SK-N-SH (cell line): ENCODE results near the gene IRGC. TPM values are rescaled to one million over a fixed set of nuclear protein-coding genes. Genes with fewer than 3 reads are reported as not detected.

Experiments
- CTCF ChIA-PET: fragments of 300-600, 350-600 bp; formaldehyde crosslinking; extraction: SDS; loops from one replicate; lab custom pipeline; 2021; lab: Yijun Ruan, JAX
- POLR2A ChIA-PET: fragments of 350-600 bp; sonication (Branson Sonifier 250); formaldehyde crosslinking; extraction: SDS; loops from one replicate; lab custom pipeline; 2020; ENCODE audit warnings: antibody characterized with exemption, inconsistent platforms; lab: Yijun Ruan, JAX
- DNase-seq: peaks from one replicate; pipeline ENCODE4 v3.0.0; 2012
- H2AFZ ChIP-seq: fragments of 200-600 bp; sonication (generic); 2 replicates; pipeline ENCODE4 v1.8.1; 2016; ENCODE audit warnings: antibody characterized with exemption, mild to moderate bottlenecking, low read depth
- H3F3A ChIP-seq: fragments of 200-600 bp; sonication (generic); replicated peaks from 2 replicates; pipeline ENCODE3; 2016; ENCODE audit warnings: antibody characterized with exemption, mild to moderate bottlenecking; ENCODE audit not compliant: insufficient read depth
- H3K27ac ChIP-seq, 2 experiments: fragments of 200-500 bp in 1 of 2; fragments of 200-600 bp in 1 of 2; sonication (Bioruptor generic) in 1 of 2; sonication (generic), shearing (Covaris generic) in 1 of 2; 2 replicates each; pipeline versions ENCODE4 v1.5.1 to v1.6.1; 2014 to 2016; ENCODE audit warnings: low read depth in 2 of 2, inconsistent platforms in 1 of 2, low read length in 1 of 2, mild to moderate bottlenecking in 1 of 2, mixed read lengths in 1 of 2
- H3K27me3 ChIP-seq: fragments of 200-600 bp; sonication (generic), shearing (Covaris generic); 2 replicates; pipeline ENCODE4 v1.6.1; 2016; ENCODE audit warnings: mixed run types; ENCODE audit not compliant: insufficient read depth
- H3K36me3 ChIP-seq, 2 experiments: fragments of 200-500 bp in 1 of 2; fragments of 200-600 bp in 1 of 2; sonication (Bioruptor generic) in 1 of 2; sonication (generic) in 1 of 2; replicated peaks in 1 of 2; 2 replicates each; pipeline versions ENCODE3 to v1.5.1; 2014 to 2016; ENCODE audit warnings: low read length in 1 of 2, mild to moderate bottlenecking in 1 of 2; ENCODE audit not compliant: insufficient read depth in 2 of 2, control insufficient read depth in 1 of 2
- H3K4me1 ChIP-seq, 2 experiments: fragments of 200-500 bp in 1 of 2; fragments of 200-600 bp in 1 of 2; sonication (Bioruptor generic) in 1 of 2; sonication (generic), shearing (Covaris generic) in 1 of 2; 2 replicates each; pipeline versions ENCODE4 v1.5.1 to v1.6.1; 2014 to 2016; ENCODE audit warnings: low read depth in 1 of 2, low read length in 1 of 2, mixed run types in 1 of 2; ENCODE audit not compliant: insufficient read depth in 2 of 2, control insufficient read depth in 1 of 2
- H3K4me2 ChIP-seq: fragments of 200-600 bp; sonication (generic), shearing (Covaris generic); 2 replicates; pipeline ENCODE4 v1.6.1; 2017; ENCODE audit warnings: mixed run types
- H3K4me3 ChIP-seq, 2 experiments: fragments of 200-500 bp in 1 of 2; fragments of 200-600 bp in 1 of 2; sonication (Bioruptor generic) in 1 of 2; sonication (generic), shearing (Covaris generic) in 1 of 2; 2 replicates each; pipeline versions ENCODE4 v1.5.1 to v1.8.1; 2014 to 2016; ENCODE audit warnings: low read depth in 2 of 2, inconsistent platforms in 1 of 2, low read length in 1 of 2, mild to moderate bottlenecking in 1 of 2, mixed read lengths in 1 of 2, moderate library complexity in 1 of 2
- H3K79me2 ChIP-seq: fragments of 200-600 bp; sonication (generic); 2 replicates; pipeline ENCODE4 v1.8.1; 2017; ENCODE audit warnings: mild to moderate bottlenecking; ENCODE audit not compliant: insufficient read depth
- H3K9ac ChIP-seq: fragments of 200-600 bp; sonication (generic); 2 replicates; pipeline ENCODE4 v1.6.1; 2017; ENCODE audit warnings: mixed run types
- H3K9me2 ChIP-seq: fragments of 200-600 bp; sonication (generic); 2 replicates; pipeline ENCODE4 v1.6.1; 2017; ENCODE audit warnings: mixed run types
- H3K9me3 ChIP-seq: fragments of 200-600 bp; sonication (generic); 2 replicates; pipeline ENCODE4 v1.6.1; 2017; ENCODE audit warnings: mixed run types, mild to moderate bottlenecking, moderate library complexity
- H4K20me1 ChIP-seq: fragments of 200-600 bp; sonication (generic); 2 replicates; pipeline ENCODE4 v1.6.1; 2017; ENCODE audit warnings: mild to moderate bottlenecking, mixed run types; ENCODE audit not compliant: insufficient read depth
- CHD2 ChIP-seq: fragments of 150-350 bp; IDR thresholded peaks from 2 replicates; pipeline ENCODE4 v1.6.1; 2018; ENCODE audit warnings: low read length; ENCODE audit not compliant: partially characterized antibody
- FOXM1 ChIP-seq: IDR thresholded peaks from 2 replicates; pipeline ENCODE4 v1.4.0; 2012; ENCODE audit warnings: low read depth, mild to moderate bottlenecking
- JUND ChIP-seq: IDR thresholded peaks from 2 replicates; pipeline ENCODE4 v1.4.0; 2012
- MEF2A ChIP-seq: IDR thresholded peaks from 2 replicates; pipeline ENCODE4 v1.4.0; 2012; ENCODE audit warnings: low read depth, borderline replicate concordance
- MXI1 ChIP-seq: IDR thresholded peaks from 2 replicates; pipeline ENCODE4 v1.6.1; 2012; ENCODE audit warnings: mild to moderate bottlenecking, low read depth, low read length, improper control_type of control experiment
- POLR2AphosphoS5 ChIP-seq: IDR thresholded peaks from 2 replicates; pipeline ENCODE4 v1.6.1; 2012; ENCODE audit warnings: low read depth, low read length
- RFX5 ChIP-seq: IDR thresholded peaks from 2 replicates; pipeline ENCODE4 v1.6.1; 2012; ENCODE audit warnings: mild to moderate bottlenecking, improper control_type of control experiment, low read length
- RXRA ChIP-seq: IDR thresholded peaks from 2 replicates; pipeline ENCODE4 v1.4.0; 2012; ENCODE audit warnings: low read depth, mild to moderate bottlenecking, borderline replicate concordance
- SMC3 ChIP-seq: IDR thresholded peaks from 2 replicates; pipeline ENCODE4 v1.6.1; 2012; ENCODE audit warnings: low read depth, low read length, improper control_type of control experiment
- TAF1 ChIP-seq: IDR thresholded peaks from 2 replicates; pipeline ENCODE4 v1.6.1; 2012; ENCODE audit warnings: low read depth, mild to moderate bottlenecking, low read length, moderate library complexity, borderline replicate concordance
- TCF12 ChIP-seq: IDR thresholded peaks from 2 replicates; pipeline ENCODE4 v1.4.0; 2012
- YY1 ChIP-seq: IDR thresholded peaks from 2 replicates; pipeline ENCODE4 v1.4.0; 2012; ENCODE audit warnings: low read depth, mild to moderate bottlenecking
- WGBS: methylation state at CpG from one replicate; pipeline ENCODE4 v1.1.6; 2017; ENCODE audit warnings: low lambda C conversion rate; 5-methylcytosine and 5-hydroxymethylcytosine counted together
- polyA plus RNA-seq, 3 experiments: library from polyadenylated mRNA; depleted of rRNA; stranded (reverse); fragments of >200 nt; gene quantifications; 2 replicates each; pipeline ENCODE4 v1.2.3, GENCODE V29; 2012
- TF ChIP-seq, protein P1 (sequence below): IDR thresholded peaks from 2 replicates; pipeline ENCODE4 v1.4.0; 2012; ENCODE audit warnings: low read depth
- TF ChIP-seq, protein P2 (sequence below): IDR thresholded peaks from 2 replicates; pipeline ENCODE4 v1.6.1; 2012; ENCODE audit warnings: mild to moderate bottlenecking, low read depth, low read length, moderate library complexity
- TF ChIP-seq, protein P3 (sequence below): fragments of 150-350 bp; IDR thresholded peaks from 2 replicates; pipeline ENCODE4 v1.6.1; 2016; ENCODE audit warnings: mild to moderate bottlenecking, low read depth, low read length
- TF ChIP-seq, protein P4 (sequence below): IDR thresholded peaks from 2 replicates; pipeline ENCODE4 v1.4.0; 2012; ENCODE audit warnings: low read depth, borderline replicate concordance

Gene IRGC
- polyA plus RNA-seq, 1 of the 3 experiments (the other 2 are of a cell fraction): not detected

DNA sequence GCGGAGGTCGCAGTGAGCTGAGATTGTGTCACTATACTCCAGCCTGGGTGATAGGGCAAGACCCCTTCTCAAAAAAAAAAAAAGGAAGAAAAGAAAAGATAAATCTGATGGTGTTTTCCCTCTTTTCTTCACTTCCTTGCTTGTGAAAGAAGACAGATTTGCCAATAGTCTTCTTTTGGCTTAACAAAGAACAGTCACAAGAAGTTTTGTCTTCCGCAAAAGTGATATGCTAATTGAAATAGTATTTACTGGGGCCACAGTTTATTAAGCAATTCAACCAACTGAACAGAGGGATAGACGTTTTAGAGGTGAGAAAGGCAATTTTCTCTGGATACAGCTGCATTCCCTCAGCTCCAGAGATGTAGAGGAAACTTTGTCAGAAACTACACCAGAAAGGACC, 23.0 kb upstream of the IRGC start:
- Histone ChIP-seq H3K9me3 (no peaks in the 10 kb centered on the region), H3K36me3 (no peaks in the 10 kb centered on the region)
- WGBS: 36% methylated on average over 4 of the region's 4 CpGs
- POLR2A ChIA-PET: no interaction called here
- no peak for TF ChIP-seq RFX5
- no peak for TF ChIP-seq YY1
- no peak for TF ChIP-seq TAF1
- TF ChIP-seq, protein P1, sequence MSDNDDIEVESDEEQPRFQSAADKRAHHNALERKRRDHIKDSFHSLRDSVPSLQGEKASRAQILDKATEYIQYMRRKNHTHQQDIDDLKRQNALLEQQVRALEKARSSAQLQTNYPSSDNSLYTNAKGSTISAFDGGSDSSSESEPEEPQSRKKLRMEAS: no peak
- no peak for TF ChIP-seq JUND
- no peak for TF ChIP-seq TCF12
- TF ChIP-seq, all 33 proteins: peak for 0
- Histone ChIP-seq H3K27ac (no peak overlapping the region), H4K20me1 (no peaks in the 10 kb centered on the region), H2AFZ (no peak overlapping the region), H3F3A (no peaks in the 10 kb centered on the region), H3K9me2 (no peaks in the 10 kb centered on the region), H3K4me2 (no peak overlapping the region), H3K27me3 (no peaks in the 10 kb centered on the region; the same call in 1 of the 2 replicates), H3K4me3 (no peak overlapping the region), H3K4me1 (peaks cover 0 to 1% of the 10 kb centered on the region in 2 experiments; a peak in 1 of 4 replicates), H3K9ac (no peak overlapping the region), H3K79me2 (no peaks in the 10 kb centered on the region)
- CTCF ChIA-PET: no interaction called here
- DNase-seq: no peak

DNA sequence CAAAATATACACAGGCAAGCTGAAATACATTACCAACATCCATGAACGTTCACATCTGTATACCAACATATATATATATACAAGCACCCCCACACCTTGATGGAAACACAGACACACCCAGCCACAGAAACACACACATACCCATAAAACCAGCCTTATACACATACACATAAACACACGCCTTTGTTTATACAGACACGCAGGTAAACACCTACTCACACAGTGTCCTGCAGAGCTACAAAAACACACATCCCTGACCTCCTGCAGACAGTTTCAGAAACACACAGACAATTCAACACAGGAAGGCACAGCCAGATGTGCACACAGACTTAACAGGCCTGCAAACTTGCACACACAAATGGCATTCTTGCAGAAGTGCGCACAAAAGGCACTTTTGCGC, 21.3 kb upstream of the IRGC start:
- ChIA-PET POLR2A (no interaction called here), CTCF (interaction anchor here (0.6 to 1.8 kb wide), 6 partner anchors 27 to 124 kb away, joined by 3 to 4 read pairs (median 3); no protein-coding TSS in a partner anchor)
- no peaks in the 10 kb centered on the region for H3K36me3 ChIP-seq
- no peaks in the 10 kb centered on the region for H3K9me3 ChIP-seq
- H3K4me3 ChIP-seq: no peak overlapping the region
- H3K4me2 ChIP-seq: no peak overlapping the region
- H3K9ac ChIP-seq: no peak overlapping the region
- H3K9me2 ChIP-seq: no peaks in the 10 kb centered on the region
- no peak for DNase-seq
- H3K27ac ChIP-seq: no peak overlapping the region
- no peaks in the 10 kb centered on the region; a peak in 1 of 4 replicates for H3K4me1 ChIP-seq
- no peaks in the 10 kb centered on the region for H4K20me1 ChIP-seq
- no peaks in the 10 kb centered on the region for H3K79me2 ChIP-seq
- H3F3A ChIP-seq: no peaks in the 10 kb centered on the region
- WGBS: 59% methylated on average over 5 of the region's 5 CpGs
- no peak for TF ChIP-seq POLR2AphosphoS5
- no peak for TF ChIP-seq JUND
- no peak for TF ChIP-seq RFX5
- TF ChIP-seq FOXM1: no peak
- TF ChIP-seq MEF2A: no peak
- TF ChIP-seq, protein P2, sequence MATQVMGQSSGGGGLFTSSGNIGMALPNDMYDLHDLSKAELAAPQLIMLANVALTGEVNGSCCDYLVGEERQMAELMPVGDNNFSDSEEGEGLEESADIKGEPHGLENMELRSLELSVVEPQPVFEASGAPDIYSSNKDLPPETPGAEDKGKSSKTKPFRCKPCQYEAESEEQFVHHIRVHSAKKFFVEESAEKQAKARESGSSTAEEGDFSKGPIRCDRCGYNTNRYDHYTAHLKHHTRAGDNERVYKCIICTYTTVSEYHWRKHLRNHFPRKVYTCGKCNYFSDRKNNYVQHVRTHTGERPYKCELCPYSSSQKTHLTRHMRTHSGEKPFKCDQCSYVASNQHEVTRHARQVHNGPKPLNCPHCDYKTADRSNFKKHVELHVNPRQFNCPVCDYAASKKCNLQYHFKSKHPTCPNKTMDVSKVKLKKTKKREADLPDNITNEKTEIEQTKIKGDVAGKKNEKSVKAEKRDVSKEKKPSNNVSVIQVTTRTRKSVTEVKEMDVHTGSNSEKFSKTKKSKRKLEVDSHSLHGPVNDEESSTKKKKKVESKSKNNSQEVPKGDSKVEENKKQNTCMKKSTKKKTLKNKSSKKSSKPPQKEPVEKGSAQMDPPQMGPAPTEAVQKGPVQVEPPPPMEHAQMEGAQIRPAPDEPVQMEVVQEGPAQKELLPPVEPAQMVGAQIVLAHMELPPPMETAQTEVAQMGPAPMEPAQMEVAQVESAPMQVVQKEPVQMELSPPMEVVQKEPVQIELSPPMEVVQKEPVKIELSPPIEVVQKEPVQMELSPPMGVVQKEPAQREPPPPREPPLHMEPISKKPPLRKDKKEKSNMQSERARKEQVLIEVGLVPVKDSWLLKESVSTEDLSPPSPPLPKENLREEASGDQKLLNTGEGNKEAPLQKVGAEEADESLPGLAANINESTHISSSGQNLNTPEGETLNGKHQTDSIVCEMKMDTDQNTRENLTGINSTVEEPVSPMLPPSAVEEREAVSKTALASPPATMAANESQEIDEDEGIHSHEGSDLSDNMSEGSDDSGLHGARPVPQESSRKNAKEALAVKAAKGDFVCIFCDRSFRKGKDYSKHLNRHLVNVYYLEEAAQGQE: no peak
- TF ChIP-seq YY1: no peak
- TF ChIP-seq RXRA: no peak
- TF ChIP-seq SMC3: no peak
- no peak for TF ChIP-seq CHD2
- TF ChIP-seq MXI1: no peak
- TF ChIP-seq, protein P3, sequence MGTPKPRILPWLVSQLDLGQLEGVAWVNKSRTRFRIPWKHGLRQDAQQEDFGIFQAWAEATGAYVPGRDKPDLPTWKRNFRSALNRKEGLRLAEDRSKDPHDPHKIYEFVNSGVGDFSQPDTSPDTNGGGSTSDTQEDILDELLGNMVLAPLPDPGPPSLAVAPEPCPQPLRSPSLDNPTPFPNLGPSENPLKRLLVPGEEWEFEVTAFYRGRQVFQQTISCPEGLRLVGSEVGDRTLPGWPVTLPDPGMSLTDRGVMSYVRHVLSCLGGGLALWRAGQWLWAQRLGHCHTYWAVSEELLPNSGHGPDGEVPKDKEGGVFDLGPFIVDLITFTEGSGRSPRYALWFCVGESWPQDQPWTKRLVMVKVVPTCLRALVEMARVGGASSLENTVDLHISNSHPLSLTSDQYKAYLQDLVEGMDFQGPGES: no peak
- TF ChIP-seq, protein P4, sequence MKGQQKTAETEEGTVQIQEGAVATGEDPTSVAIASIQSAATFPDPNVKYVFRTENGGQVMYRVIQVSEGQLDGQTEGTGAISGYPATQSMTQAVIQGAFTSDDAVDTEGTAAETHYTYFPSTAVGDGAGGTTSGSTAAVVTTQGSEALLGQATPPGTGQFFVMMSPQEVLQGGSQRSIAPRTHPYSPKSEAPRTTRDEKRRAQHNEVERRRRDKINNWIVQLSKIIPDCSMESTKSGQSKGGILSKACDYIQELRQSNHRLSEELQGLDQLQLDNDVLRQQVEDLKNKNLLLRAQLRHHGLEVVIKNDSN: no peak
- no peak overlapping the region for H2AFZ ChIP-seq
- no peaks in the 10 kb centered on the region; the same call in 1 of the 2 replicates for H3K27me3 ChIP-seq
